Liver (tissue), 9 donors: ENCODE measurements around the gene GRIK1. TPM values are rescaled to one million over a fixed set of nuclear protein-coding genes. Genes with fewer than 3 reads are reported as not detected.

Experiments used
- DNase-seq: peaks from one replicate; pipeline ENCODE4 v3.0.0-alpha.2; 2017; ENCODE audit warnings: low spot score
- H3K27ac ChIP-seq, 2 donors: one replicate each; pipeline ENCODE4 v1.7.0; 2013; ENCODE audit warnings: inconsistent platforms in 2 of 2, low read length in 2 of 2, control low read depth in 1 of 2, low read depth in 1 of 2, mild to moderate bottlenecking in 1 of 2
- H3K27me3 ChIP-seq, 4 donors: one replicate each; pipeline versions ENCODE4 v1.6.1 to v1.7.0; 2013; ENCODE audit warnings: low read length in 3 of 4, inconsistent platforms in 1 of 4, mild to moderate bottlenecking in 1 of 4, moderate library complexity in 1 of 4; ENCODE audit not compliant: control insufficient read depth in 4 of 4, insufficient read depth in 4 of 4
- H3K36me3 ChIP-seq, 4 donors: one replicate each; pipeline versions ENCODE4 v1.6.1 to v1.7.0; 2013; ENCODE audit warnings: low read length in 3 of 4, mild to moderate bottlenecking in 3 of 4, low read depth in 1 of 4, moderate library complexity in 1 of 4; ENCODE audit not compliant: control insufficient read depth in 4 of 4, insufficient read depth in 3 of 4
- H3K4me1 ChIP-seq, 4 donors: one replicate each; pipeline versions ENCODE4 v1.6.1 to v1.7.0; 2013; ENCODE audit warnings: low read length in 3 of 4, mild to moderate bottlenecking in 3 of 4, moderate library complexity in 1 of 4; ENCODE audit not compliant: control insufficient read depth in 4 of 4, insufficient read depth in 4 of 4
- H3K4me3 ChIP-seq, 3 donors: one replicate each; pipeline versions ENCODE4 v1.6.1 to v1.7.0; 2013; ENCODE audit warnings: low read length in 3 of 3, control low read depth in 1 of 3, low read depth in 1 of 3, mild to moderate bottlenecking in 1 of 3
- H3K9ac ChIP-seq, 2 donors: one replicate each; pipeline ENCODE4 v1.7.0; 2013; ENCODE audit warnings: low read length in 2 of 2, mild to moderate bottlenecking in 2 of 2, moderate library complexity in 2 of 2, control low read depth in 1 of 2, low read depth in 1 of 2
- H3K9me3 ChIP-seq, 4 donors: one replicate each; pipeline versions ENCODE4 v1.6.1 to v1.7.0; 2013; ENCODE audit warnings: low read length in 3 of 4; ENCODE audit not compliant: control insufficient read depth in 4 of 4
- ATF3 ChIP-seq: IDR thresholded peaks from 2 replicates; pipeline ENCODE4 v1.6.1; 2016; ENCODE audit warnings: antibody characterized with exemption
- CTCF ChIP-seq: fragments of 150-350 bp; IDR thresholded peaks from 2 replicates; pipeline ENCODE4 v1.5.1; 2017; ENCODE audit warnings: improper control_type of control experiment, low read depth, low read length; ENCODE audit not compliant: missing input control
- EGR1 ChIP-seq, 2 donors: IDR thresholded peaks; 2 replicates each; pipeline ENCODE4 v1.6.1; 2016 to 2018; ENCODE audit warnings: antibody characterized with exemption in 2 of 2, low read depth in 2 of 2
- FOXA1 ChIP-seq: IDR thresholded peaks from 2 replicates; pipeline ENCODE4 v1.6.1; 2016; ENCODE audit warnings: antibody characterized with exemption
- FOXA2 ChIP-seq: IDR thresholded peaks from 2 replicates; pipeline ENCODE4 v1.6.1; 2016; ENCODE audit warnings: antibody characterized with exemption
- GABPA ChIP-seq, 2 donors: IDR thresholded peaks in 1 of 2; conservative IDR thresholded peaks in 1 of 2; 2 replicates each; pipeline ENCODE4 v1.6.1; 2016; ENCODE audit warnings: antibody characterized with exemption in 2 of 2, mild to moderate bottlenecking in 1 of 2, moderate library complexity in 1 of 2
- HNF4A ChIP-seq, 2 donors: conservative IDR thresholded peaks; 2 replicates each; pipeline ENCODE4 v1.6.1; 2016; ENCODE audit warnings: antibody characterized with exemption in 2 of 2, mild to moderate bottlenecking in 2 of 2
- HNF4G ChIP-seq: IDR thresholded peaks from 2 replicates; pipeline ENCODE4 v1.6.1; 2016; ENCODE audit warnings: antibody characterized with exemption
- JUND ChIP-seq, 2 donors: IDR thresholded peaks; 2 replicates each; pipeline ENCODE4 v1.6.1; 2016; ENCODE audit warnings: antibody characterized with exemption in 2 of 2
- MAX ChIP-seq: IDR thresholded peaks from 2 replicates; pipeline ENCODE4 v1.6.1; 2016; ENCODE audit warnings: antibody characterized with exemption
- RAD21 ChIP-seq, 2 donors: IDR thresholded peaks; 2 replicates each; pipeline ENCODE4 v1.6.1; 2016; ENCODE audit warnings: antibody characterized with exemption in 2 of 2, mild to moderate bottlenecking in 2 of 2
- REST ChIP-seq: IDR thresholded peaks from 2 replicates; pipeline ENCODE4 v1.6.1; 2016; ENCODE audit warnings: antibody characterized with exemption, mild to moderate bottlenecking
- RXRA ChIP-seq, 2 donors: IDR thresholded peaks; 2 replicates each; pipeline ENCODE4 v1.6.1; 2017 to 2018; ENCODE audit warnings: antibody characterized with exemption in 2 of 2, mild to moderate bottlenecking in 1 of 2
- SP1 ChIP-seq: IDR thresholded peaks from 2 replicates; pipeline ENCODE4 v1.6.1; 2018; ENCODE audit warnings: antibody characterized with exemption, mild to moderate bottlenecking
- TAF1 ChIP-seq: conservative IDR thresholded peaks from 2 replicates; pipeline ENCODE4 v1.6.1; 2016; ENCODE audit warnings: antibody characterized with exemption, mild to moderate bottlenecking
- YY1 ChIP-seq: IDR thresholded peaks from 2 replicates; pipeline ENCODE4 v1.6.1; 2016; ENCODE audit warnings: antibody characterized with exemption, mild to moderate bottlenecking
- WGBS: extraction: QIAGEN DNeasy Blood & Tissue Kit; methylation state at CpG from one replicate; pipeline ENCODE4 v1.1.7; 2013; 5-methylcytosine and 5-hydroxymethylcytosine counted together
- polyA plus RNA-seq, 2 donors: library from polyadenylated mRNA; stranded (reverse) in 1 of 2; unstranded in 1 of 2; fragments of 200-250 nt in 1 of 2; fragments of >200 nt in 1 of 2; fragmentation: Nextera tagmentation in 1 of 2; extraction: Ambion mirVana in 1 of 2; gene quantifications; one replicate each; pipeline versions ENCODE4 v1.2.1 to v1.2.3, GENCODE V29; 2013 to 2015
- total RNA-seq, 2 donors: library from RNA; depleted of rRNA; stranded (reverse); fragments of >200 nt; gene quantifications; one replicate each; pipeline ENCODE4 v1.2.3, GENCODE V29; 2014
- donor health status: healthy.
- donor health status: healthy.
- donor health status: healthy.
- donor health status: healthy.
- donor health status: healthy.

The GRIK1 gene
- total and polyA plus RNA-seq, 4 donors, result 0.02 to 0.14 (median 0.05) TPM; not detected in 1

GRCh38 chr21:29739176-29739575 is 200.6 kb downstream of the GRIK1 start:
- no peaks in the 10 kb centered on the region for H3K36me3 ChIP-seq
- DNase-seq, result no peak
- no peak overlapping the region for H3K4me3 ChIP-seq
- H3K9me3 ChIP-seq, result no peaks in the 10 kb centered on the region
- no peak overlapping the region for H3K27ac ChIP-seq
- H3K4me1 ChIP-seq, result no peaks in the 10 kb centered on the region
- H3K9ac ChIP-seq, result no peak overlapping the region
- H3K27me3 ChIP-seq, result no peaks in the 10 kb centered on the region
- no peak for TF ChIP-seq CTCF
- no peak for TF ChIP-seq HNF4G
- no peak for TF ChIP-seq YY1
- TF ChIP-seq ATF3, result no peak
- TF ChIP-seq SP1, result no peak
- no peak for TF ChIP-seq EGR1 (IDR thresholded peaks at IDR 0.05; ENCODE audit: low read depth in 2 of 2)
- no peak for TF ChIP-seq MAX
- TF ChIP-seq HNF4A (conservative IDR thresholded peaks at IDR 0.05), result no peak
- TF ChIP-seq RAD21 (IDR thresholded peaks at IDR 0.05), result no peak
- 77% methylated on average over 1 of the region's 1 CpG for WGBS

GRCh38 chr21:29738730-29739129 is 201.1 kb downstream of the GRIK1 start:
- WGBS, result 84% methylated on average over 1 of the region's 1 CpG
- Histone ChIP-seq H3K27me3 (no peaks in the 10 kb centered on the region), H3K9ac (no peak overlapping the region), H3K36me3 (no peaks in the 10 kb centered on the region), H3K4me1 (no peaks in the 10 kb centered on the region), H3K27ac (no peak overlapping the region), H3K4me3 (no peak overlapping the region), H3K9me3 (no peaks in the 10 kb centered on the region)
- TF ChIP-seq TAF1 (no peak), RAD21 (IDR thresholded peaks at IDR 0.05) (no peak), JUND (IDR thresholded peaks at IDR 0.05) (no peak), EGR1 (IDR thresholded peaks at IDR 0.05; ENCODE audit: low read depth in 2 of 2) (no peak), HNF4G (no peak), REST (no peak), GABPA (IDR thresholded peaks at IDR 0.05 in 1 of 2, conservative IDR thresholded peaks at IDR 0.05 in 1 of 2) (no peak)
- DNase-seq, result no peak

GRCh38 chr21:29737186-29737585 is 202.6 kb downstream of the GRIK1 start:
- Histone ChIP-seq H3K27ac (no peak overlapping the region), H3K4me3 (no peak overlapping the region), H3K9me3 (no peaks in the 10 kb centered on the region), H3K9ac (no peak overlapping the region), H3K36me3 (no peaks in the 10 kb centered on the region), H3K27me3 (no peaks in the 10 kb centered on the region), H3K4me1 (no peaks in the 10 kb centered on the region)
- DNase-seq, result no peak
- TF ChIP-seq MAX (no peak), FOXA1 (no peak), RXRA (IDR thresholded peaks at IDR 0.05) (no peak), EGR1 (IDR thresholded peaks at IDR 0.05; ENCODE audit: low read depth in 2 of 2) (no peak), CTCF (no peak), FOXA2 (no peak), YY1 (no peak), JUND (IDR thresholded peaks at IDR 0.05) (no peak), HNF4A (conservative IDR thresholded peaks at IDR 0.05) (no peak), TAF1 (no peak)
- WGBS, result 57% methylated on average over 5 of the region's 5 CpGs
